OCI-LY1 (cell line): ENCODE data around the gene LCORL.

Experiments used
- CTCF ChIP-seq: fragments of 200-600 bp; sonication (generic), shearing (Covaris generic); IDR thresholded peaks from 2 replicates; pipeline ENCODE4 v1.5.1; 2017; ENCODE audit warnings: mild to moderate bottlenecking, antibody characterized with exemption, low read length, moderate library complexity, mixed read lengths
- EZH2 ChIP-seq: fragments of 200-600 bp; sonication (generic), shearing (Covaris generic); IDR thresholded peaks from 2 replicates; pipeline ENCODE4 v1.8.0; 2017; ENCODE audit warnings: borderline replicate concordance, mixed run types, mild to moderate bottlenecking, antibody characterized with exemption, low read length, moderate library complexity, mixed read lengths

GRCh38 chr4:18069810-18070209, 48.3 kb upstream of the LCORL start:
- TF ChIP-seq CTCF (no peak), EZH2 (no peak)
